ENCODE data around the gene SRGN. TPM values are rescaled to one million over a fixed set of nuclear protein-coding genes. Genes with fewer than 3 reads are reported as not detected.

The SRGN gene
- total and polyA plus RNA-seq, 12 donors, result 16.5 to 156 (median 98.4) TPM

GRCh38 chr10:69074532-69074931, 13.4 kb upstream of the SRGN start:
- Histone ChIP-seq H3K4me3 (no peak overlapping the region), H3K4me1 (replicated peaks in 1 of 2) (no peaks in the 10 kb centered on the region), H3K36me3 (replicated peaks in 1 of 2) (no peaks in the 10 kb centered on the region), H3K27ac (no peak overlapping the region), H3K9me3 (replicated peaks in 1 of 3) (no peaks in the 10 kb centered on the region), H3K27me3 (no peaks in the 10 kb centered on the region)
- WGBS, 4 donors, result 72 to 81% (median 79%) methylated on average over 4 of the region's 4 CpGs
- intact Hi-C loops (cut with DNase I), result no loop called here
- no peak for TF ChIP-seq POLR2A (IDR thresholded peaks at IDR 0.05)
- no peak for TF ChIP-seq CTCF (IDR thresholded peaks at IDR 0.05)
- DNase-seq, result no peak

GRCh38 chr10:69075431-69075830, 12.5 kb upstream of the SRGN start:
- WGBS, 4 donors, result 70 to 86% (median 78%) methylated on average over 4 of the region's 4 CpGs
- H3K9me3 ChIP-seq (replicated peaks in 1 of 3), result no peaks in the 10 kb centered on the region
- intact Hi-C loops (cut with DNase I), result no loop called here
- DNase-seq, result no peak
- no peaks in the 10 kb centered on the region for H3K4me1 ChIP-seq (replicated peaks in 1 of 2)
- H3K27me3 ChIP-seq, result no peaks in the 10 kb centered on the region
- no peak overlapping the region for H3K4me3 ChIP-seq
- no peaks in the 10 kb centered on the region for H3K36me3 ChIP-seq (replicated peaks in 1 of 2)
- TF ChIP-seq CTCF (IDR thresholded peaks at IDR 0.05), result no peak
- TF ChIP-seq POLR2A (IDR thresholded peaks at IDR 0.05), result no peak
- no peak overlapping the region for H3K27ac ChIP-seq

GRCh38 chr10:69078311-69078710, 9.6 kb upstream of the SRGN start:
- 50 to 78% (median 68%) methylated on average over 2 of the region's 2 CpGs for whole genome bisulfite sequencing, 4 donors
- Histone ChIP-seq H3K27me3 (no peaks in the 10 kb centered on the region), H3K4me1 (replicated peaks in 1 of 2) (no peaks in the 10 kb centered on the region), H3K36me3 (replicated peaks in 1 of 2) (no peaks in the 10 kb centered on the region), H3K4me3 (no peak overlapping the region), H3K27ac (no peak overlapping the region), H3K9me3 (replicated peaks in 1 of 3) (no peaks in the 10 kb centered on the region)
- intact Hi-C loops (cut with DNase I), result no loop called here
- TF ChIP-seq CTCF (IDR thresholded peaks at IDR 0.05), result no peak
- TF ChIP-seq POLR2A (IDR thresholded peaks at IDR 0.05), result no peak
- no peak for DNase-seq

- H3K27ac ChIP-seq, result no peak overlapping the region
- TF ChIP-seq CTCF (IDR thresholded peaks at IDR 0.05) (no peak), POLR2A (IDR thresholded peaks at IDR 0.05) (no peak)
- 67 to 81% (median 70%) methylated on average over 4 of the region's 4 CpGs for WGBS, 4 donors
Measured at GRCh38 chr10:69080226-69080625, 7.7 kb upstream of the SRGN start.

More at GRCh38 chr10:69080226-69080625, 7.7 kb upstream of the SRGN start:
- H3K4me1 ChIP-seq (replicated peaks in 1 of 2), result no peaks in the 10 kb centered on the region
- no peak for DNase-seq
- intact Hi-C loops (cut with DNase I), result loop anchor here in 1 of 2 donors (5.0 kb wide), 1 partner anchor 173 kb away; no protein-coding TSS in a partner anchor
- no peaks in the 10 kb centered on the region for H3K27me3 ChIP-seq
- no peak overlapping the region for H3K4me3 ChIP-seq
- H3K36me3 ChIP-seq (replicated peaks in 1 of 2), result no peaks in the 10 kb centered on the region
- no peaks in the 10 kb centered on the region for H3K9me3 ChIP-seq (replicated peaks in 1 of 3)

All from adrenal gland (tissue), 12 donors.